Right lobe of liver (tissue), 6 donors: ENCODE data around the gene DAPK2. TPM values are rescaled to one million over a fixed set of nuclear protein-coding genes. Genes with fewer than 3 reads are reported as not detected.

Experiments
- ATAC-seq, 4 donors: fragments of 200-7000 bp; cut with Tn5 transposase; one replicate each; pipeline ENCODE4 v1.9.1; 2020; ENCODE audit warnings: mild to moderate bottlenecking in 4 of 4, moderate library complexity in 4 of 4
- DNase-seq, 3 donors: peaks; one replicate each; pipeline ENCODE4 v3.0.0-alpha.2; 2020
- H3K27ac ChIP-seq, 3 donors: fragments of 200-600 bp; one replicate each; pipeline ENCODE4 v1.8.0; 2022
- H3K27me3 ChIP-seq, 2 donors: fragments of 200-600 bp; one replicate each; pipeline ENCODE4 v1.8.0; 2022
- H3K36me3 ChIP-seq, 4 donors: fragments of 200-600 bp; sonication (generic) in 1 of 4; one replicate each; pipeline versions ENCODE4 v1.5.1 to v1.8.0; 2017 to 2022; ENCODE audit warnings: control low read depth in 1 of 4
- H3K4me1 ChIP-seq, 4 donors: fragments of 200-600 bp; sonication (generic) in 1 of 4; one replicate each; pipeline versions ENCODE4 v1.5.1 to v1.8.0; 2017 to 2022; ENCODE audit warnings: control low read depth in 1 of 4
- H3K4me3 ChIP-seq, 3 donors: fragments of 200-600 bp; one replicate each; pipeline ENCODE4 v1.8.0; 2022
- H3K9me3 ChIP-seq, 4 donors: fragments of 200-600 bp; sonication (generic) in 1 of 4; one replicate each; pipeline versions ENCODE4 v1.5.1 to v1.8.0; 2017 to 2022; ENCODE audit warnings: control low read depth in 1 of 4
- CTCF ChIP-seq, 4 donors: fragments of 200-600 bp in 3 of 4; fragments of 450-650 bp in 1 of 4; IDR thresholded peaks; one replicate each; pipeline versions ENCODE4 v1.5.1 to v1.8.0; 2016 to 2022; ENCODE audit warnings: antibody characterized with exemption in 4 of 4, mild to moderate bottlenecking in 2 of 4
- POLR2A ChIP-seq: fragments of 450-650 bp; IDR thresholded peaks from one replicate; pipeline ENCODE4 v1.6.1; 2017; ENCODE audit warnings: antibody characterized with exemption, mild to moderate bottlenecking
- WGBS: methylation state at CpG from one replicate; pipeline ENCODE4 v1.1.6; 2018; ENCODE audit warnings: low coverage, low lambda C conversion rate; ENCODE audit not compliant: insufficient coverage; ENCODE audit errors: missing lambda C conversion rate; 5-methylcytosine and 5-hydroxymethylcytosine counted together
- intact Hi-C, 2 donors: fragments of 100-400 bp; cut with DNase I; formaldehyde crosslinking; loops; one replicate each; pipeline versions ENCODE4 v1.11.2 to v1.14.1; 2022
- total RNA-seq, 6 experiments: library from RNA; depleted of rRNA in 2 of 6; stranded (reverse); fragments of >200 nt in 2 of 6; fragmentation: NEBNext Ultra II Directional in 3 of 6; extraction: Animal tissue kit (Norgen Biotek cat#: 25700) in 3 of 6; gene quantifications; one replicate each; pipeline versions ENCODE4 v1.1.0 to v1.2.4, GENCODE V29; 2016 to 2023
- donor health status: DM: no; HTN: yes; CAD: no.
- donor health status: DM: no; HTN: no; CAD: no.
- donor health status: DM: no; HTN: no; CAD: no.
- donor health status: DM: no; HTN: yes; CAD: no.
- donor health status: DM: no; HTN: yes; CAD: no.

The DAPK2 gene
- total RNA-seq, 6 experiments from 2014 or later, result 1.5 to 11.5 (median 4.7) TPM

GRCh38 chr15:63922916-63923315 is 123.4 kb downstream of the DAPK2 start:
- intact Hi-C loops, result no loop called here
- Histone ChIP-seq H3K4me3 (no peak overlapping the region), H3K27me3 (no peaks in the 10 kb centered on the region), H3K4me1 (no peaks in the 10 kb centered on the region), H3K9me3 (no peaks in the 10 kb centered on the region), H3K36me3 (no peaks in the 10 kb centered on the region), H3K27ac (no peak overlapping the region)
- DNase-seq, result peak in 1 of 3 donors; percentile 25
- 95% methylated on average over 7 of the region's 16 CpGs for WGBS
- TF ChIP-seq POLR2A (no peak), CTCF (IDR thresholded peaks at IDR 0.05) (no peak)
- no peak for ATAC-seq

- ATAC-seq (no peak), DNase-seq (no peak)
- H3K4me3 ChIP-seq, result no peak overlapping the region
- intact Hi-C loops, result no loop called here
- no peaks in the 10 kb centered on the region for H3K36me3 ChIP-seq
- TF ChIP-seq POLR2A, result no peak
- no peak for TF ChIP-seq CTCF (IDR thresholded peaks at IDR 0.05)
- WGBS, result no CpG with 5 or more reads among the region's 3 CpGs
- H3K27me3 ChIP-seq, result no peaks in the 10 kb centered on the region
- no peaks in the 10 kb centered on the region for H3K9me3 ChIP-seq
- no peak overlapping the region for H3K27ac ChIP-seq
- H3K4me1 ChIP-seq, result no peaks in the 10 kb centered on the region
Observed at GRCh38 chr15:63922261-63922904, 123.9 kb downstream of the DAPK2 start.

- Histone ChIP-seq H3K36me3 (no peaks in the 10 kb centered on the region), H3K27ac (no peak overlapping the region), H3K9me3 (no peaks in the 10 kb centered on the region), H3K27me3 (no peaks in the 10 kb centered on the region), H3K4me3 (no peak overlapping the region), H3K4me1 (no peaks in the 10 kb centered on the region)
- intact Hi-C loops, result no loop called here
- ATAC-seq (no peak), DNase-seq (no peak)
- WGBS, result 83% methylated on average over 14 of the region's 14 CpGs
- no peak for TF ChIP-seq POLR2A
- TF ChIP-seq CTCF (IDR thresholded peaks at IDR 0.05), result no peak
Observed at GRCh38 chr15:63920504-63921175, 125.6 kb downstream of the DAPK2 start.

- no peaks in the 10 kb centered on the region for H3K9me3 ChIP-seq
- H3K4me3 ChIP-seq, result no peak overlapping the region
- no peaks in the 10 kb centered on the region for H3K4me1 ChIP-seq
- whole genome bisulfite sequencing, result 91% methylated on average over 5 of the region's 9 CpGs
- ATAC-seq (no peak), DNase-seq (peak in 1 of 3 donors; percentile 18)
- intact Hi-C loops, result no loop called here
- H3K36me3 ChIP-seq, result no peaks in the 10 kb centered on the region
- H3K27ac ChIP-seq, result no peak overlapping the region
- H3K27me3 ChIP-seq, result no peaks in the 10 kb centered on the region
- TF ChIP-seq CTCF (IDR thresholded peaks at IDR 0.05), result no peak
- TF ChIP-seq POLR2A, result no peak
Observed at GRCh38 chr15:63918901-63919348, 127.4 kb downstream of the DAPK2 start.
